GM13976 (cell line): ENCODE measurements around the gene SCLT1.

Experiments used
- DNase-seq: peaks from one replicate; pipeline ENCODE4 v3.0.0; 2012; ENCODE audit warnings: low spot score
- in situ Hi-C: fragments of 300-500 bp; cut with MboI; formaldehyde crosslinking; loops from one replicate; pipeline ENCODE4 v1.12.0; 2022; ENCODE audit warnings: low sequenced_read_pairs, mixed read lengths, inconsistent platforms; ENCODE audit not compliant: unreplicated experiment
- TF ChIP-seq, protein P1 (sequence below): IDR thresholded peaks from 2 replicates; pipeline ENCODE4 v1.5.1; 2012; ENCODE audit warnings: borderline replicate concordance, mild to moderate bottlenecking; ENCODE audit not compliant: insufficient read depth; ENCODE audit errors: extremely low read depth, missing control alignments, control extremely low read depth

SCLT1 gene

DNA sequence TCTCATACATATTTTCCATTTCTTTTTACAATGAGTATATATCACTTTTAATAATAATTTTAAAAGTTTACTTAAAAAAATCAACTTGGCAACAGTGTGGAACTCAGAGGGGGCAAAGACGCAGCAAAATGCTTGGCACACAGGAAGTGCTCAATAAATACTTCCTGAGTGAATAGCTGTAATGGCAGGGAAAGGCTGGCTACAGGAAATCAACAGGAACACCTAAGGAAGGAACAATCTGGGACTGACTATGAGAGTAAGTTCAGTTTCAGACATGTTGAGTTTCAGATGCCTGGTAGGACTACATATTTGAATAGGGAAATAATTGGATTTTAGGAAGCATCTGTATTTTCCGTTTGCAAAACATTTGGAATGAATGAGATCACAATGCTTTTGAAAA, 137.6 kb downstream of the SCLT1 start:
- DNase-seq: no peak
- TF ChIP-seq, protein P1, sequence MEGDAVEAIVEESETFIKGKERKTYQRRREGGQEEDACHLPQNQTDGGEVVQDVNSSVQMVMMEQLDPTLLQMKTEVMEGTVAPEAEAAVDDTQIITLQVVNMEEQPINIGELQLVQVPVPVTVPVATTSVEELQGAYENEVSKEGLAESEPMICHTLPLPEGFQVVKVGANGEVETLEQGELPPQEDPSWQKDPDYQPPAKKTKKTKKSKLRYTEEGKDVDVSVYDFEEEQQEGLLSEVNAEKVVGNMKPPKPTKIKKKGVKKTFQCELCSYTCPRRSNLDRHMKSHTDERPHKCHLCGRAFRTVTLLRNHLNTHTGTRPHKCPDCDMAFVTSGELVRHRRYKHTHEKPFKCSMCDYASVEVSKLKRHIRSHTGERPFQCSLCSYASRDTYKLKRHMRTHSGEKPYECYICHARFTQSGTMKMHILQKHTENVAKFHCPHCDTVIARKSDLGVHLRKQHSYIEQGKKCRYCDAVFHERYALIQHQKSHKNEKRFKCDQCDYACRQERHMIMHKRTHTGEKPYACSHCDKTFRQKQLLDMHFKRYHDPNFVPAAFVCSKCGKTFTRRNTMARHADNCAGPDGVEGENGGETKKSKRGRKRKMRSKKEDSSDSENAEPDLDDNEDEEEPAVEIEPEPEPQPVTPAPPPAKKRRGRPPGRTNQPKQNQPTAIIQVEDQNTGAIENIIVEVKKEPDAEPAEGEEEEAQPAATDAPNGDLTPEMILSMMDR: no peak
- in situ Hi-C loops: no loop called here

DNA sequence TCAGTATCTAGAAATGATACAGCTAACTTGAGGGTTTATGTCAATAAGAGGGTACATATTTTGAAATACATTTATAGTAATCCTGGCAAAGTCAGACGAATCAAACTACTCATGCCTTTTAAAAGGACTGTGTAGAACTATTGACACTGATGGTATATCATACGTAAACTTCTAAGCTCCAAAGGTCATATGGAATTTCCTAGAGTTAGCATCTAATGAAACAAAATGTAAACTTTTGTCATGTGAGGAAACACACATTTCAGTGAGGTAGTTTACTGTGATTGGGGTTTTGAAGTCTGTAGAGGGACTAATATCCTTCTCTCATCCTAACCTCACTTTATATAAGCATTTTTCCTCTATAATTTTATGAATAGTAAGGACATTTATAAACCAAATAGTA, 138.4 kb downstream of the SCLT1 start:
- in situ Hi-C loops: no loop called here
- DNase-seq: no peak
- TF ChIP-seq, protein P1: no peak

DNA sequence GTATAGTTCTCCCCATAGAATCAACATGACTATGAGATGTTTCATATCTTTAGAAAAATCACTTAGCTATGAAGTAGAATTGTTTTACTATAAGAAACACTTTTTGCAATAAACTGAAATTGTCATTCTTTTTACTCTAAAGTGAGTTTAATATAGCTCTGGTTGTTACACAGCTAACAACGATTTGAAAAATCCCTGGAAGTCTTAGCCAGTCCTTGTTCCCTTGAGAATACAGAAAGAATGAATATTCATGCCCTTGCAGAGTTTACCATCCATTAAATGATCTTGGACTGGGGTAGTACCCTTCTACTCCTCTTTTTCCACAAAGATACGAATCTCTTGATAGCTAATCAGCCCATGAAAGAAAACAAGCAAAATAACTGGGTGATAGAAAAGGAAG, 142.0 kb downstream of the SCLT1 start:
- TF ChIP-seq, protein P1: no peak

DNA sequence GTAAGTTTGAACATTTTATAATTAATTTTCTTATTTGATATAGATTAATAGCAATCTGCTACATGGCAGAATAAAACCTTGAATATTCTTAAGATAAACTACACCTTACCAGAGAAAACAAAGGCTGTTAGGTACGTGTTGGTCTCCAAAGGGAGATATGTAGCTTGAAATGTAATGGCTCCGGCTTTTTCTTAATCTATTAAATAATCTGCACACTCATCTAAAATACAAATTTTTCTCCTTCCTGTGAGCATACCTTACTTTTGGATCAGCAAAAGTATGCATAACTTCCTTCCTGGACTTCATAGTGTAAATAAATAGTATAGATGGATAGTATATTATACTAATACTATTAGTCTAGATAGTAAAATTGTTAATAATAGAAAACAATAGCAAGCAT, 142.5 kb downstream of the SCLT1 start:
- in situ Hi-C loops: no loop called here

More for the DNA sequence above, 142.0 kb downstream of the SCLT1 start:
- DNase-seq: no peak
- in situ Hi-C loops: no loop called here

DNA sequence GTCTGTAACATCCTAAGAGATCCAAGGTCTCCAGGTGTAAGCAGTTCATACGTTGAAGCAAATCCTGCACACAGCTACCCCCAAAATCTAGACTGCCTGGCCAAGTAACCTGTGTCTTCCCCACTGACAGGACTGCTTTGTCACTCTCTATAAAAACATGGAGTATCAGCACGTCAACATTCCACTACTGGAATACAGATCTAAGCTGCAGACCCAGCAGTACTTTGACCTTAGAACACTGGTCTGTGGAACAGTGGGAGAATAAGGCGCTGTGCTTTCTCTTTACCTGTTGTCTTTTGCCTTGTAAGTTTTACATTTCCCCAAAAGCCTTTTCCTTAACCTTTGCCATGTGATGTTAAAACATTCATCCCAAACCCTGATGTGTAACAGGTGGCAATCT, 146.4 kb downstream of the SCLT1 start:
- TF ChIP-seq, protein P1: no peak
- no peak for DNase-seq
- in situ Hi-C loops: no loop called here

More for the DNA sequence above, 142.5 kb downstream of the SCLT1 start:
- TF ChIP-seq, protein P1: no peak
- no peak for DNase-seq

DNA sequence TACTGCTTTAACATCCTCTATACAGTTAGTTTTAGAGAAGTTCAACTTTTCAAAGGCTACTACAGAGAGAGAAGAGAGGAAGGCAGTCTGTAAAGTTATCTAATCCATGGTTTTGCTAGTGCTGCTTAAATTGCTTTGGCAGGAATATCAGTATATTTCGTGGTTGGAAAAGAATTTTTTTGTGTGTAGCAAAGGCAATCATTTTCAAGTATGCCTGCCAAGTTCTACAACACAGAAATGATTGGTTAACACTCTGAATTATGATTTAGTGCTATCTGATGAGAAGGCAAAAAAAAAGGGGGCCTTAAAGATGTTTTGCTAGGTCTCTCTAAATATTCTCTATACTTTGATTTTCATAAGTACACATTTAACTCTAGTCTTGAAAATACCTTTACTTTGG, 150.7 kb downstream of the SCLT1 start:
- in situ Hi-C loops: no loop called here
- TF ChIP-seq, protein P1: no peak
- DNase-seq: no peak

DNA sequence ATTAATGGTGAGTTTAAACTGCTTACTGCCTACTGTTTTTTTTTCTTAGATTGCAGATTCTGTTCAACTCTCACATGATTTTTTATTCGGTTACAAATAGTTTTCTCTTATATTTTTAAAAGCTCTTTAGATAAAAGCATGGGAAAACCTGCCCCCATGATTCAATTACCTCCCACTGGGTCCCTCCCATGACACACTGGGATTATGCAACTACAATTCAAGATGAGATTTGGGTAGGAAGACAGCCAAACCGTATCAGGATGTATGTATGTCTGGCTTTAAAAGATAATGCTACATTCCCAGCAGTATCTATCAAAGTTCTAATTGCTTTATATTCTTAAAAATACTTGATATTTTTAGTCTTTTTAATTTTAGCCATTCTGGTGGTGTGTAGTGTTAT, 152.4 kb downstream of the SCLT1 start:
- TF ChIP-seq, protein P1: no peak
- in situ Hi-C loops: no loop called here
- no peak for DNase-seq
